Chondrocyte (in vitro differentiated cells): ENCODE measurements around the gene DSCAM. TPM values are rescaled to one million over a fixed set of nuclear protein-coding genes. Genes with fewer than 3 reads are reported as not detected.
"Not testable (repeated sequence)": the region's sequence is repeated elsewhere in the genome, so short reads cannot be mapped to it uniquely, and the experiment has no call there.

Experiments
- DNase-seq: peaks from one replicate; pipeline ENCODE4 v3.0.0; 2021; ENCODE audit warnings: mixed read lengths, low spot score
- H3K27ac Mint-ChIP-seq: one replicate; pipeline ENCODE4 v1.8.0; 2021; ENCODE audit warnings: mild to moderate bottlenecking, moderate library complexity, mixed read lengths; ENCODE audit not compliant: unreplicated experiment
- H3K27me3 Mint-ChIP-seq: 2 replicates; pipeline ENCODE4 v1.8.0; 2021; ENCODE audit warnings: low read depth, mixed read lengths
- H3K36me3 Mint-ChIP-seq: 2 replicates; pipeline ENCODE4 v1.8.0; 2021; ENCODE audit warnings: low read depth, mixed read lengths
- H3K4me1 Mint-ChIP-seq: 2 replicates; pipeline ENCODE4 v1.8.0; 2021; ENCODE audit warnings: low read depth, mild to moderate bottlenecking, mixed read lengths
- H3K4me3 Mint-ChIP-seq: one replicate; pipeline ENCODE4 v1.8.0; 2021; ENCODE audit warnings: mild to moderate bottlenecking, moderate library complexity, mixed read lengths; ENCODE audit not compliant: unreplicated experiment
- H3K9me3 Mint-ChIP-seq: 2 replicates; pipeline ENCODE4 v1.8.0; 2021; ENCODE audit warnings: low read depth, mixed read lengths
- CTCF ChIP-seq: fragments of 200-600 bp; sonication (generic); IDR thresholded peaks from 2 replicates; pipeline ENCODE4 v1.5.0; 2021; ENCODE audit warnings: antibody characterized with exemption, mild to moderate bottlenecking, moderate library complexity
- total RNA-seq: library from RNA; stranded (reverse); gene quantifications from 3 replicates; pipeline ENCODE4 v1.2.1, GENCODE V29; 2021

The DSCAM gene
- total RNA-seq, 1 donor from 2014 or later: not detected

DNA sequence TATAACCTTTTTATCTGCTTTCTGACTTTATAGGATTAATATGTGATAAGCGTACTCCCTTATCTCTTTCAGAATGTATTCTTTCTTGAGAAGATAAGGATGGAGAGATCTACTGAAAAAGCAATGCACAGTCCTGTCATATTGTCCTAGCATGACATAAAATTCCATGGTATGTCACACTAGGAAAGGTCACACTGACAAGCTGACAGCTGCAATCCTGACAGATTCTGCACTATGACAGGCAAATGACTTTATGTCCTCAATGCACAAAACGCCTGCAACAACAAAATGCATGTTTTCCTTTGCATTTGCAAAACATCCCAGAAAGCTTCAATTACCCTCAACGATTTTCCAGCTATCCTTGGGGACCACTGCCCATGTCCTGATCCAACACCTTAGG lies 393.8 kb downstream of the DSCAM start:
- H3K27me3 Mint-ChIP-seq: no peaks in the 10 kb centered on the region
- TF ChIP-seq CTCF: no peak
- no peak overlapping the region for H3K4me3 Mint-ChIP-seq
- H3K4me1 Mint-ChIP-seq: no peaks in the 10 kb centered on the region
- H3K9me3 Mint-ChIP-seq: peaks cover 2% of the 10 kb centered on the region
- H3K27ac Mint-ChIP-seq: no peak overlapping the region
- no peak for DNase-seq
- no peaks in the 10 kb centered on the region for H3K36me3 Mint-ChIP-seq

GRCh38 chr21:40452548-40452947 lies 394.4 kb downstream of the DSCAM start:
- DNase-seq: no peak
- no peak overlapping the region for H3K27ac Mint-ChIP-seq
- H3K9me3 Mint-ChIP-seq: no peaks in the 10 kb centered on the region
- no peaks in the 10 kb centered on the region for H3K36me3 Mint-ChIP-seq
- H3K27me3 Mint-ChIP-seq: no peaks in the 10 kb centered on the region
- no peak for TF ChIP-seq CTCF
- no peak overlapping the region for H3K4me3 Mint-ChIP-seq
- H3K4me1 Mint-ChIP-seq: no peaks in the 10 kb centered on the region

GRCh38 chr21:40447016-40447415 lies 399.9 kb downstream of the DSCAM start:
- Mint-ChIP-seq H3K27me3 (no peaks in the 10 kb centered on the region), H3K4me1 (no peaks in the 10 kb centered on the region), H3K27ac (no peak overlapping the region), H3K36me3 (no peaks in the 10 kb centered on the region), H3K4me3 (no peak overlapping the region), H3K9me3 (peaks cover 14% of the 10 kb centered on the region)
- no peak for TF ChIP-seq CTCF
- no peak for DNase-seq

GRCh38 chr21:40445349-40445921 lies 401.5 kb downstream of the DSCAM start:
- Mint-ChIP-seq H3K4me1 (no peaks in the 10 kb centered on the region), H3K9me3 (peaks cover 14% of the 10 kb centered on the region), H3K27me3 (no peaks in the 10 kb centered on the region), H3K36me3 (no peaks in the 10 kb centered on the region), H3K27ac (no peak overlapping the region), H3K4me3 (no peak overlapping the region)
- TF ChIP-seq CTCF: no peak
- no peak for DNase-seq

DNA sequence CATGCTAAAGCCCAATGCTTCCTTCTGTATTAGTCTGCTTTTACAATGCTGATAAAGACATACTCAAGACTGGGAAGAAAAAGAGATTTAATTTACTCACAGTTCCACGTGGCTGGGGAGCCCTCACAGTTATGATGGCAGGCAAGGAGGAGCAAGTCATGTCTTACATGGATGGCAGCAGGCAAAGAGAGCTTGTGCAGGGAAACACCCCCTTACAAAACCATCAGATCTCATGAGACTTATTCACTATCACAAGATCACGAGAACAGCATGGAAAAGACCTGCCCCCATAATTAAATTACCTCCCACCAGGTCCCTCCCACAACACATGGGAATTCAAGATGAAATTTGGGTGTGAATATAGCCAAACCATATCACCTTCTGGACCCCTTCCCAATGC lies 407.4 kb downstream of the DSCAM start:
- not testable (repeated sequence) for H3K27me3 Mint-ChIP-seq, H3K4me3 Mint-ChIP-seq, H3K4me1 Mint-ChIP-seq, H3K27ac Mint-ChIP-seq, H3K36me3 Mint-ChIP-seq, DNase-seq
- H3K9me3 Mint-ChIP-seq: peaks cover 14% of the 10 kb centered on the region

DNA sequence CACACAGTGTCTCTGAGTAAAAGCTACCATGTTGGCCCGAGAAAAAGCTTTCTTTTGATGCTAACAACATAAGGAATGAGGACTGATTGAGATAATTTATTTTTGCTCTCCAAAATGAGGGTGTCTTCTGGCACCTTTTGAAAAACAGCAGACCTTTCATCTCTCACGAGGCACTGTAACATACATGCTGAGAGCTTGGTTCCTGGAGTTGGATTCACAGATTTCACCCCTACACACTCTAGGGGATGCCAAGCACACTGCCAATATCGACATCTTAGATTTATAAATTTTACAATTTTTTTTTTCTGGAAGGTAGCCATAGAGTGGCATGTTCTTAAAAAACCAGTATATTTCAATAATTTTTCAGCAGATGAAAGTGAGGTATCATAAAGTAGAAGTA lies 408.3 kb downstream of the DSCAM start:
- no peaks in the 10 kb centered on the region for H3K4me1 Mint-ChIP-seq
- H3K36me3 Mint-ChIP-seq: no peaks in the 10 kb centered on the region
- peaks cover 13% of the 10 kb centered on the region for H3K9me3 Mint-ChIP-seq
- TF ChIP-seq CTCF: no peak
- no peak overlapping the region for H3K4me3 Mint-ChIP-seq
- no peaks in the 10 kb centered on the region for H3K27me3 Mint-ChIP-seq
- DNase-seq: no peak
- H3K27ac Mint-ChIP-seq: no peak overlapping the region
